Measurements from ENCODE around the gene ADRA1B.

GRCh38 chr5:159888860-159889259 lies 27.4 kb upstream of the ADRA1B start:
- TF ChIP-seq POLR2A (IDR thresholded peaks at IDR 0.05): no peak
- no peak for TF ChIP-seq CTCF (IDR thresholded peaks at IDR 0.05)
- TF ChIP-seq POLR2AphosphoS5 (IDR thresholded peaks at IDR 0.05): no peak
- no peak for TF ChIP-seq EP300 (IDR thresholded peaks at IDR 0.05)
